ENCODE data around the gene NTHL1.

DNA sequence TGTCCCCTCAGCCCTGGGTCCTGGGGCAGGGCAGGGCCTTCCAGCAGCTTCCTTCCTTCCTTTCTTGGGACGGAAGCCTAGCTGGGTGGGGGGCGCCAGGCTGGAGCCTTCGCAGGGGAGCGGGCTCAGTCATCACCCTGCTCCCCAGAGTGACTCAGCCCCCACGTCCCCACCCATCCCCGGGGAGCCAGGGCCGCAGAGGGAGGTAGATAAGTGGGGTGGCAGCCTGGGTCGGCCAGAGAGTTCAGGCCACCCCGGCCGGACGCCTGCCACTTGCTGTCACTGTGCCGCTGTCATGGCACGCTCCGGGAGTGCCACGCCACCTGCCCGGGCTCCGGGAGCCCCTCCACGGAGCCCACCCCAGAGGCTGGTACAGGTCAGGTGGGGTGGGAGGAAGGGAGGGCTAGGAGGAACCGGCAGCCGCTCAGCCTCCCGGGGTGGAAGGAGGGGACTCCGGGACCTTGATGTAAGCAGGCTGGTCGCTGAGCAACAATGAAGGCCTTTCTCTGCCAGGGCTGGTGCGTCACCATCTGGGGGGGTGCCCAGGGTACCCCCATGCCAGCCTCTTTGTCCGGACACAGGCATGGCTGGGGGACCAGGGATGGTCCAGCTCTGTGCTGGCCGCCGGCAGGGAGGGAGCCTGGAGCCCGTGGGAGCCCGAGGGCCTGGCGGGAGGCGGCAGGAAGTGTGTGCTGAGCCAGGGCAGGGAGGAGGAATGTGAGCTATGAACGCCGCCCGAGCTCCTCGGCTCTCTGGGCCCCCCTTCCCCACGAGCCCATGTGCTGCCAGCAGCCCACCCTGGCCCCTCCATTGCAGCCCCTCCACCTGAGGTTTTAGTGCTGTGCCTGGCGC, 14.4 kb downstream of the NTHL1 start:
- TF ChIP-seq, protein P1, sequence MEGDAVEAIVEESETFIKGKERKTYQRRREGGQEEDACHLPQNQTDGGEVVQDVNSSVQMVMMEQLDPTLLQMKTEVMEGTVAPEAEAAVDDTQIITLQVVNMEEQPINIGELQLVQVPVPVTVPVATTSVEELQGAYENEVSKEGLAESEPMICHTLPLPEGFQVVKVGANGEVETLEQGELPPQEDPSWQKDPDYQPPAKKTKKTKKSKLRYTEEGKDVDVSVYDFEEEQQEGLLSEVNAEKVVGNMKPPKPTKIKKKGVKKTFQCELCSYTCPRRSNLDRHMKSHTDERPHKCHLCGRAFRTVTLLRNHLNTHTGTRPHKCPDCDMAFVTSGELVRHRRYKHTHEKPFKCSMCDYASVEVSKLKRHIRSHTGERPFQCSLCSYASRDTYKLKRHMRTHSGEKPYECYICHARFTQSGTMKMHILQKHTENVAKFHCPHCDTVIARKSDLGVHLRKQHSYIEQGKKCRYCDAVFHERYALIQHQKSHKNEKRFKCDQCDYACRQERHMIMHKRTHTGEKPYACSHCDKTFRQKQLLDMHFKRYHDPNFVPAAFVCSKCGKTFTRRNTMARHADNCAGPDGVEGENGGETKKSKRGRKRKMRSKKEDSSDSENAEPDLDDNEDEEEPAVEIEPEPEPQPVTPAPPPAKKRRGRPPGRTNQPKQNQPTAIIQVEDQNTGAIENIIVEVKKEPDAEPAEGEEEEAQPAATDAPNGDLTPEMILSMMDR (conservative IDR thresholded peaks at IDR 0.05): no peak
- TF ChIP-seq ZFX (IDR thresholded peaks at IDR 0.05): no peak
